ENCODE data around the gene WDR38. TPM values are rescaled to one million over a fixed set of nuclear protein-coding genes. Genes with fewer than 3 reads are reported as not detected.

The WDR38 gene
- total RNA-seq, 1 donor: not detected

- Histone ChIP-seq H4K20me1 (ENCODE audit: insufficient read depth, low read length) (no peaks in the 10 kb centered on the region), H3K4me2 (ENCODE audit: insufficient read depth, low read length) (no peak overlapping the region), H3K27me3 (ENCODE audit: insufficient read depth, low read length) (peaks cover 2% of the 10 kb centered on the region), H3K9me3 (ENCODE audit: low read depth, low read length) (no peaks in the 10 kb centered on the region), H3K4me1 (ENCODE audit: insufficient read depth, low read length) (peaks cover 6% of the 10 kb centered on the region), H3K79me2 (ENCODE audit: insufficient read depth, low read length) (no peaks in the 10 kb centered on the region), H2AFZ (ENCODE audit: low read length) (no peak overlapping the region), H3K4me3 (ENCODE audit: insufficient read depth, low read length) (no peak overlapping the region), H3K36me3 (ENCODE audit: insufficient read depth, low read length) (no peaks in the 10 kb centered on the region), H3K27ac (ENCODE audit: low read depth, low read length) (no peak overlapping the region)
- no peak for DNase-seq (ENCODE audit: insufficient read length, low spot score, missing footprints)
- TF ChIP-seq CTCF (IDR thresholded peaks at IDR 0.05; ENCODE audit: extremely low read depth, low read depth, low read length): no peak
Measured at GRCh38 chr9:124846969-124847368, 6.3 kb upstream of the WDR38 start.

GRCh38 chr9:124849801-124850200, 3.5 kb upstream of the WDR38 start:
- Histone ChIP-seq H3K4me3 (ENCODE audit: insufficient read depth, low read length) (no peak overlapping the region), H4K20me1 (ENCODE audit: insufficient read depth, low read length) (no peaks in the 10 kb centered on the region), H3K9me3 (ENCODE audit: low read depth, low read length) (no peaks in the 10 kb centered on the region), H3K27ac (ENCODE audit: low read depth, low read length) (no peak overlapping the region), H3K27me3 (ENCODE audit: insufficient read depth, low read length) (peaks cover 2% of the 10 kb centered on the region), H3K36me3 (ENCODE audit: insufficient read depth, low read length) (no peaks in the 10 kb centered on the region), H3K79me2 (ENCODE audit: insufficient read depth, low read length) (no peaks in the 10 kb centered on the region), H3K4me2 (ENCODE audit: insufficient read depth, low read length) (no peak overlapping the region), H2AFZ (ENCODE audit: low read length) (no peak overlapping the region), H3K4me1 (ENCODE audit: insufficient read depth, low read length) (peaks cover 10% of the 10 kb centered on the region)
- peak; percentile 90 for DNase-seq (ENCODE audit: insufficient read length, low spot score, missing footprints)
- TF ChIP-seq CTCF (IDR thresholded peaks at IDR 0.05; ENCODE audit: extremely low read depth, low read depth, low read length): no peak

GRCh38 chr9:124852121-124852828, 985 bp upstream of the WDR38 start:
- Histone ChIP-seq H3K4me1 (ENCODE audit: insufficient read depth, low read length) (peaks cover 10% of the 10 kb centered on the region), H3K79me2 (ENCODE audit: insufficient read depth, low read length) (no peaks in the 10 kb centered on the region), H3K27me3 (ENCODE audit: insufficient read depth, low read length) (peaks cover 2% of the 10 kb centered on the region), H3K36me3 (ENCODE audit: insufficient read depth, low read length) (peaks cover 8% of the 10 kb centered on the region), H3K4me2 (ENCODE audit: insufficient read depth, low read length) (peak overlapping the region; percentile 85), H3K9me3 (ENCODE audit: low read depth, low read length) (no peaks in the 10 kb centered on the region), H4K20me1 (ENCODE audit: insufficient read depth, low read length) (peaks cover 14% of the 10 kb centered on the region), H3K27ac (ENCODE audit: low read depth, low read length) (no peak overlapping the region), H3K4me3 (ENCODE audit: insufficient read depth, low read length) (no peak overlapping the region), H2AFZ (ENCODE audit: low read length) (no peak overlapping the region)
- TF ChIP-seq CTCF (IDR thresholded peaks at IDR 0.05; ENCODE audit: extremely low read depth, low read depth, low read length): no peak
- peak; percentile 82 for DNase-seq (ENCODE audit: insufficient read length, low spot score, missing footprints)

GRCh38 chr9:124853605-124854143, 414 bp downstream of the WDR38 start:
- DNase-seq (ENCODE audit: insufficient read length, low spot score, missing footprints): no peak
- no peak overlapping the region for H3K27ac ChIP-seq (ENCODE audit: low read depth, low read length)
- H4K20me1 ChIP-seq (ENCODE audit: insufficient read depth, low read length): peaks cover 26% of the 10 kb centered on the region
- peaks cover 10% of the 10 kb centered on the region for H3K4me1 ChIP-seq (ENCODE audit: insufficient read depth, low read length)
- no peaks in the 10 kb centered on the region for H3K9me3 ChIP-seq (ENCODE audit: low read depth, low read length)
- H3K4me2 ChIP-seq (ENCODE audit: insufficient read depth, low read length): peak overlapping the region; percentile 85
- no peak for TF ChIP-seq CTCF (IDR thresholded peaks at IDR 0.05; ENCODE audit: extremely low read depth, low read depth, low read length)
- H3K79me2 ChIP-seq (ENCODE audit: insufficient read depth, low read length): peaks cover 4% of the 10 kb centered on the region
- peak overlapping the region; percentile 22 for H2AFZ ChIP-seq (ENCODE audit: low read length)
- peaks cover 2% of the 10 kb centered on the region for H3K27me3 ChIP-seq (ENCODE audit: insufficient read depth, low read length)
- H3K36me3 ChIP-seq (ENCODE audit: insufficient read depth, low read length): peaks cover 22% of the 10 kb centered on the region
- peak overlapping the region; percentile 71 for H3K4me3 ChIP-seq (ENCODE audit: insufficient read depth, low read length)
